Stimulated activated effector memory CD8-positive, alpha-beta T cell treated with anti-CD3 and anti-CD28 coated beads, Interleukin-12 subunit alpha, Interleukin-12 subunit beta, amount 100 ng/mL, for 72 hours (primary cell): Measurements from ENCODE around the gene HACD3.
A peak's percentile ranks its signal among the peaks of the same experiment; 100 is the strongest.

Experiments
- ATAC-seq: fragments of 150-1000 bp; cut with Tn5 transposase; 2 replicates; pipeline ENCODE4 v1.10.0; 2021
- DNase-seq, 2 donors: peaks; one replicate each; pipeline ENCODE4 v3.0.0; 2021 to 2022; ENCODE audit warnings: low spot score in 2 of 2
- H3K27ac Mint-ChIP-seq: one replicate; pipeline ENCODE4 v1.8.0; 2022; ENCODE audit warnings: mild to moderate bottlenecking, mixed read lengths
- H3K36me3 Mint-ChIP-seq: one replicate; pipeline ENCODE4 v1.8.0; 2022; ENCODE audit warnings: mild to moderate bottlenecking, mixed read lengths
- H3K4me1 Mint-ChIP-seq: one replicate; pipeline ENCODE4 v1.8.0; 2022; ENCODE audit warnings: mixed read lengths
- H3K4me3 Mint-ChIP-seq: one replicate; pipeline ENCODE4 v1.8.0; 2022; ENCODE audit warnings: mild to moderate bottlenecking, mixed read lengths
- H3K9me3 Mint-ChIP-seq: one replicate; pipeline ENCODE4 v1.8.0; 2022; ENCODE audit warnings: mixed read lengths

The HACD3 gene

DNA sequence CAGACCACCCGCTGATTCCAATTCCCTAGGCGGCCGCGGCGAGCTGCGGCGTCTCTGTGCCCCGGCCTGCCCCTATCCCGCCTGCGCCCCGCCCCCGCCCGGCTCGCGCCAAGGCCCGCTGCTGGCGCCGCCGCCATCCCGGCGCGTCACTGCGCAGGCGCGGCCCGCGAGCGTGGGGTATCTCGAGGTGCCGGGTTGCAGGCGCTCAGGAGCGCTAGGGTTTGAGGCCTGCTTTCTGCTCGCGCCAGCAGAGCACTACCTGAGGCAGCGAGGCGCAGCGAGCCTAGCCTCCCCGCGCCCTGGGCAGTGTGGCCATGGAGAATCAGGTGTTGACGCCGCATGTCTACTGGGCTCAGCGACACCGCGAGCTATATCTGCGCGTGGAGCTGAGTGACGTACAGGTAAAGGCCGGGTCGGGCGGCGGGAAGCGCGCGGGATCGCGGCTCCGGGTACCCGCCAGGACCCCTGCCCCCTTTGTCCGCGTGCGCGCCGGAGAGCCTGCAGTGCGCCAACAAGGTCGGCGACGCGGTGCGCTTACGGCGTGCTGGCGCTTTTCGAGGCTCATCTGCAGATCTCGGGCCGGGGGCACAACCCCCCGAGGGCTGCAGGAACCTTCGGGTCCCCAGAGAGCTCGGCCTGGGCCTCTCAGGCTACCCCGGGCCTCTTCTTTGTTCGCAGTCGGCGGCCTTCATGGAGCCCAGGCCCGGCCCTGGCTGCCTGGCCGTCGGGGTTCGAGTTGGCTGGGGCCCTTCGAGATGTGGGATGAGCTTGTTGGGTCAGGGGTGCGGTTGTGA lies at the start of gene HACD3:
HACD3 (plus strand) TSS at position 146 of the 794 bp plus-strand sequence; CDS start at position 315, 169 bp downstream.
- Mint-ChIP-seq H3K4me3 (peak within 1 kb of the TSS; percentile 76), H3K27ac (peak within 1 kb of the TSS; percentile 93), H3K36me3 (peaks cover 7% of the 10 kb centered on the region), H3K9me3 (no peaks in the 10 kb centered on the region), H3K4me1 (peaks cover 36% of the 10 kb centered on the region)
- DNase-seq (peak; percentile 94), ATAC-seq (peak; percentile 98)

- Mint-ChIP-seq H3K27ac (no peak overlapping the region), H3K4me3 (no peak overlapping the region), H3K9me3 (no peaks in the 10 kb centered on the region), H3K4me1 (no peaks in the 10 kb centered on the region), H3K36me3 (peaks cover 93% of the 10 kb centered on the region)
- ATAC-seq, result no peak
- no peak for DNase-seq
Observed at GRCh38 chr15:65484876-65485275, 45.4 kb upstream of the HACD3 start.

GRCh38 chr15:65494076-65494475 lies 36.2 kb upstream of the HACD3 start:
- Mint-ChIP-seq H3K4me1 (peaks cover 7% of the 10 kb centered on the region), H3K4me3 (no peak overlapping the region), H3K27ac (peak overlapping the region; percentile 20), H3K36me3 (peaks cover 100% of the 10 kb centered on the region), H3K9me3 (no peaks in the 10 kb centered on the region)
- no peak for ATAC-seq
- DNase-seq, result no peak

DNA sequence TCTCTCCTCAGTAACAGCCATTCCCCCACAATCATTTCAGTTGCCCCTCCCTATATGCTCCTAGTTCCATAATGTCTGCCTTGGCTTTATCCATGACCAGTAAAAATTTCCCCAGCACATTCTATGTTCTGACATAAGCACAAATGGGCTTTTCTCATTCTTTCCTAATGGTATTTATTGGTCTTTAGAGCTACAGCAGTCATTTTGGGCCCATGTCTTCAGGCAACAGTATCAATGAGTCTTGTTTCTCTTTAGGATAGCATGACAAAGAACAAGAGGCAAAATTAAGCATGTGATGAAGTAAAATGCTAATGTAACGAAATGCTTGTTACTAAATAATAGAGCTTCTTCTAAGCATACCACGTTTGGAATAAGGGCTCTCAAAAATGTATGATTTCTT lies 20.9 kb upstream of the HACD3 start:
- Mint-ChIP-seq H3K36me3 (peaks cover 99% of the 10 kb centered on the region), H3K9me3 (no peaks in the 10 kb centered on the region), H3K27ac (peak overlapping the region; percentile 17), H3K4me1 (peaks cover 30% of the 10 kb centered on the region), H3K4me3 (no peak overlapping the region)
- no peak for ATAC-seq
- DNase-seq, result no peak

GRCh38 chr15:65512189-65512588 lies 18.1 kb upstream of the HACD3 start:
- peaks cover 43% of the 10 kb centered on the region for H3K4me1 Mint-ChIP-seq

DNA sequence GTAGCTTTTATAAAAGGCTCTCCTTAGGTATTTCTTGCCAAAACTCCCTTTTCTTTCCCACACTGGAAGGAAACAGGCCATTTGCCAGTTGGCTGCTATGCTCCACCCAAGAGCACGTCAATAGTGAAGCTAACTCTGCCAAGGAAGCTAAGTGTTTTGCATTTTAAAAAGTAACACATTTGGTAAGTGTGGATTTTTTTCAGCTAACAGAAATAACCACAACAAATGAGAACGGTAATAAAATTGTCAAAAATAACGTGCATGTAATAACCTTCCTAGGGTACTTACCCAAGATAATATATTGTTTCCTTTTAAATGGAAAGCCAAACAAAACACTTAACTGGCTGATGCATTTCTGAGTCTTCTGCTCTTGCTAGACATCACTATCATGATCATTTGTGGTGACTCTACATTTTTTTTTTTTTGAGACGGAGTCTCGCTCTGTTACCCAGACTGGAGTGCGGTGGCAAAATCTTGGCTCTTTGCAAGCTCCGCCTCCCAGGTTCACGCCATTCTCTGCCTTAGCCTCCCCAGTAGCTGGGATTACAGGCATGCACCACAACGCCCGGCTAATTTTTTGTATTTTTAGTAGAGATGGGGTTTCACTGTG lies 17.4 kb upstream of the HACD3 start:
- ATAC-seq, result no peak
- H3K9me3 Mint-ChIP-seq, result no peaks in the 10 kb centered on the region
- peaks cover 78% of the 10 kb centered on the region for H3K36me3 Mint-ChIP-seq
- H3K27ac Mint-ChIP-seq, result peak overlapping the region; percentile 85
- H3K4me3 Mint-ChIP-seq, result peak overlapping the region; percentile 50
- DNase-seq, result no peak
- H3K4me1 Mint-ChIP-seq, result peaks cover 43% of the 10 kb centered on the region

More at GRCh38 chr15:65512189-65512588, 18.1 kb upstream of the HACD3 start:
- DNase-seq (no peak), ATAC-seq (no peak)
- peak overlapping the region; percentile 50 for H3K4me3 Mint-ChIP-seq
- H3K9me3 Mint-ChIP-seq, result no peaks in the 10 kb centered on the region
- peak overlapping the region; percentile 85 for H3K27ac Mint-ChIP-seq
- H3K36me3 Mint-ChIP-seq, result peaks cover 85% of the 10 kb centered on the region

DNA sequence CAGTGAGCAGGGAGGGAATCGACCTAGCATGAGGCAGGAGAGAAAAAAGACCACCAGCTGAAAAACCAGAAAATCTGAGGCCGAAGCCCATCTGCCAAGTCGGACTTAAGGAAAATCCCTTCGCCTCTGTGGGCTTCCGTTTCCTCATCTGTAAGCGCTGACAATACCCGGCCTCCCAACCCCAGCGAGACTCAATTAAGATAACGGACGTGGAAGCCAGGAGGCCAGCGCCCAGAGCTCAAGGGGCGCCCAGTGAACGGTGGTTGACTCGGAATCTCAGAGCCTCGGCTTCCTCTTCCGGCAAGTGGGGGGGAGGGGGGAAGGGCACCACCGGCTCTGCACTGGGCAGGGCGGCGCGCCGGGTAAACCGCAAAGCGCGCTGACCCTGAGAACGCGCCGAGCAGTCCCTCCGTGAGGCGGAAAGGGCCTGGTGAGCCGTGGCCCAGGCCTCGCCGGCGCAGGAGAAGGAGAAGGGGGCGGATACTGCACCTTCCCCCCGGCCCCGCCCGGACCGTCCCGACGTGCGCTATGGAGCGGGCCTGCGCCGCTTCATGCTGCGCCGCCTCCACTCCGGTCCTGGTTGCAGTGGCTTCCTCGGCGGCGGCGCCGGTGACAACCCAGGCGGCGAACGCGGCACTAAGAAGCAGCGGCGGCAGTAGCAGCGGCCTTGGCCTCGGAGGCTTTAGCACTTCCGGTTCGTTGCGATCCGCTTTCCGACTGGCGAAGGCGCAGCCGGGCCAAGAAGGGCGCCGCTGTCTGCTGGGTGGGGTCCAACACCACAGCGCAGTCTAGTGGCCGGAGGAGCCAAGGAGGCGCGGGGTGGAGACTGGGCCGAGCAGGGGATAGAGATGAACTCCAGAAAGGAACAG lies 13.0 kb upstream of the HACD3 start, which contains the start of gene DPP8:
DPP8 (minus strand) TSS at position 693 of the 869 bp plus-strand sequence. CDS start 5,136 bp downstream, outside the sequence.
- peak; percentile 95 to 97 for DNase-seq
- H3K4me3 Mint-ChIP-seq, result peak within 1 kb of the TSS; percentile 80
- peaks cover 35% of the 10 kb centered on the region for H3K36me3 Mint-ChIP-seq
- H3K27ac Mint-ChIP-seq, result peak within 1 kb of the TSS; percentile 92
- H3K9me3 Mint-ChIP-seq, result no peaks in the 10 kb centered on the region
- H3K4me1 Mint-ChIP-seq, result peaks cover 28% of the 10 kb centered on the region
- ATAC-seq, result peak; percentile 97

GRCh38 chr15:65517866-65518207 lies 12.4 kb upstream of the HACD3 start:
- Mint-ChIP-seq H3K36me3 (peaks cover 29% of the 10 kb centered on the region), H3K4me1 (peaks cover 22% of the 10 kb centered on the region), H3K27ac (peak overlapping the region; percentile 92), H3K4me3 (peak overlapping the region; percentile 80), H3K9me3 (no peaks in the 10 kb centered on the region)
- no peak for DNase-seq
- ATAC-seq, result no peak

GRCh38 chr15:65518633-65519285 lies 11.5 kb upstream of the HACD3 start:
- no peaks in the 10 kb centered on the region for H3K9me3 Mint-ChIP-seq
- no peak overlapping the region for H3K27ac Mint-ChIP-seq
- no peak for DNase-seq
- no peak for ATAC-seq
- no peak overlapping the region for H3K4me3 Mint-ChIP-seq
- H3K36me3 Mint-ChIP-seq, result peaks cover 19% of the 10 kb centered on the region
- H3K4me1 Mint-ChIP-seq, result peaks cover 13% of the 10 kb centered on the region

- Mint-ChIP-seq H3K9me3 (no peaks in the 10 kb centered on the region), H3K27ac (no peak overlapping the region), H3K36me3 (no peaks in the 10 kb centered on the region), H3K4me1 (peaks cover 3% of the 10 kb centered on the region), H3K4me3 (no peak overlapping the region)
- DNase-seq (no peak), ATAC-seq (no peak)
Observed at GRCh38 chr15:65521350-65521749, 8.9 kb upstream of the HACD3 start.

GRCh38 chr15:65524226-65524625 lies 6.0 kb upstream of the HACD3 start:
- H3K27ac Mint-ChIP-seq, result no peak overlapping the region
- H3K4me3 Mint-ChIP-seq, result no peak overlapping the region
- no peak for DNase-seq
- ATAC-seq, result no peak
- no peaks in the 10 kb centered on the region for H3K4me1 Mint-ChIP-seq
- H3K9me3 Mint-ChIP-seq, result no peaks in the 10 kb centered on the region
- no peaks in the 10 kb centered on the region for H3K36me3 Mint-ChIP-seq

DNA sequence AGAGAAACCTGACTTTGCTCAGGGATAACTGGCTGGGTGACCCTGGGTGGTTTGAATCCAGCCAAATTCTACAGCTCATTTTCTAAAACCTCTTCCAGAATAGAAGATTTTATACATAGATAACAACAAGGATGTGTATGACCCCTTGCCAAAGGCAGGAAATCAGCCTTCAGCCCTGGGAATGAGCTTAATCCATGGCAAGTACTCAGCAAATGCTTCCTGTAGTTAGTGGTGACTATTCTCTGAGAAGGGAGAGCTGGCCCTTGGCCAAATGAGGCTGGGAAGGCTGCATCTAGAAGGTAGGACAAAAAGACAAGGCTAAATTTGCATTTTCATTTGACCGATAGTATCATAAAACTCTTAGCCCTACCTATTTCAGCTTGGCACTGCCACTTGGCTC lies 4.6 kb upstream of the HACD3 start:
- H3K27ac Mint-ChIP-seq, result no peak overlapping the region
- H3K4me1 Mint-ChIP-seq, result peaks cover 7% of the 10 kb centered on the region
- H3K9me3 Mint-ChIP-seq, result no peaks in the 10 kb centered on the region
- H3K36me3 Mint-ChIP-seq, result peaks cover 7% of the 10 kb centered on the region
- ATAC-seq (no peak), DNase-seq (no peak)
- H3K4me3 Mint-ChIP-seq, result no peak overlapping the region

GRCh38 chr15:65528461-65529060 lies 1.7 kb upstream of the HACD3 start:
- H3K27ac Mint-ChIP-seq, result no peak overlapping the region
- H3K4me3 Mint-ChIP-seq, result no peak overlapping the region
- DNase-seq (no peak), ATAC-seq (no peak)
- H3K4me1 Mint-ChIP-seq, result peaks cover 23% of the 10 kb centered on the region
- H3K36me3 Mint-ChIP-seq, result peaks cover 7% of the 10 kb centered on the region
- no peaks in the 10 kb centered on the region for H3K9me3 Mint-ChIP-seq

DNA sequence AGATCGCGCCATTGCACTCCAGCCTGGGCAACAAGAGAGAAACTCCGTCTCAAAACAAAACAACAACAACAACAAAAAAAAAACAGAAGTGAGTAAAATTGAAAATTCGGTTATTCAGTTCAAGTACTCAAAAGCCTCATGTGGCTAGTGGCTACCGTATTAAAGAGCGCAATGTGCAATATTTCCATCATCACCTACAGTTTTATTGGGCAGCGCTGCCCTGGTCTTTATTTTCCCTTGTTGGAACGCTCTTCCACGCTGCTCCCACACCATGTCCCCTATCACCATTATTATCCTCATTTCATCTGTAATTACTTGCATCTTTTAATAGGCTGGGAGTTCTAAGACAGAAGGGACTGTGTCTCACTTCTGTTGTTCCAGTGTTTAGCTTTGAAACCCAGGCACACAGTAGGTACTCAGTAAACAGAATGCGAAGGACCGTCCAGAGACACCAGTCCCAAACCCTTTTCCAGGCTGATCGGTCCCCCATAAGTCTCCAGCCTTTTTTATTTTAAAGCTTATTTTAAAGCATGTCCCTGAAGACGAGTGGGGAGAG lies 423 bp upstream of the HACD3 start:
- Mint-ChIP-seq H3K36me3 (peaks cover 7% of the 10 kb centered on the region), H3K4me1 (peaks cover 33% of the 10 kb centered on the region), H3K4me3 (peak overlapping the region; percentile 76), H3K27ac (peak overlapping the region; percentile 93), H3K9me3 (no peaks in the 10 kb centered on the region)
- ATAC-seq (no peak), DNase-seq (no peak)
